ENCODE data around the gene SFT2D1. TPM values are rescaled to one million over a fixed set of nuclear protein-coding genes. Genes with fewer than 3 reads are reported as not detected.

Gene SFT2D1
- total RNA-seq, 1 experiment from 2014 or later, result 65.6 TPM

DNA sequence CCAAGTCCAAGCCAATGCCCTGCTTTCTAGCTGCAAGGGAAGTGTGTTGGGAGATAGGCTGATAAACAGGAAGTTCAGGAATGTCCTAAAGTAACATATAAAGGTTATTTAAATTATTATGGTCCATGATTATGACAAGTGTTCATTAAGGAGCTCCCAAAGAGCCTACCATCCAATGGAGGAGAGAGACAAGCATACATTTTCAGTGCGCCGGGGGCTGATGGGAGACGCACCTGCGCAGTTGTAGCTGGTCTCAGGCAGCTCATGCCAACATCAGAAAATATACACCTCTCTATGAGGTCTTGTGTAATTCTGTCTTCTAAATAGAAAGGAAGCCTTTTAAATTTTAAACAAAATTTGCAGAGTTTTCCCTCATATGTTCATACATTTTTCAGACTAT lies 12.6 kb upstream of the SFT2D1 start:
- Histone ChIP-seq H3K27me3 (ENCODE audit: insufficient read depth, low read length) (peaks cover 9% of the 10 kb centered on the region), H3K4me3 (replicated peaks in 1 of 2; ENCODE audit: low read depth in 1 of 2, low read length in 2 of 2) (no peak overlapping the region), H3K4me2 (ENCODE audit: low read length) (no peak overlapping the region), H3K9ac (ENCODE audit: low read length) (no peak overlapping the region), H3K9me2 (ENCODE audit: insufficient read depth) (no peaks in the 10 kb centered on the region), H3K27ac (ENCODE audit: low read depth, low read length) (no peak overlapping the region), H3K79me2 (ENCODE audit: insufficient read depth, low read length) (no peaks in the 10 kb centered on the region), H4K20me1 (ENCODE audit: insufficient read depth) (no peaks in the 10 kb centered on the region), H3K4me1 (ENCODE audit: control insufficient read depth in 1 of 2, insufficient read depth in 2 of 2, low read length in 2 of 2) (no peaks in the 10 kb centered on the region), H3K36me3 (ENCODE audit: control insufficient read depth in 1 of 2, insufficient read depth in 2 of 2, low read length in 2 of 2) (no peaks in the 10 kb centered on the region), H3K9me3 (ENCODE audit: control insufficient read depth in 1 of 2, insufficient read depth in 1 of 2, low read depth in 1 of 2, low read length in 2 of 2) (no peaks in the 10 kb centered on the region), H2AFZ (ENCODE audit: low read depth, low read length, poor library complexity, severe bottlenecking) (no peak overlapping the region)
- DNase-seq (ENCODE audit: low read depth, low spot score), result no peak
- ChIA-PET POLR2A (no interaction called here), CTCF (interaction anchor here (0.8 kb wide), 1 partner anchor 27 kb away, joined by 3 read pairs; no protein-coding TSS in a partner anchor), RAD21 (ENCODE audit: low non-redundant PET in 1 of 2, low total read pairs in 2 of 2, uncharacterized antibody in 2 of 2, unreplicated experiment in 2 of 2) (no interaction called here)
- BruUV-seq (replicated peaks), result no TSS peak
- TF ChIP-seq SIN3A (IDR thresholded peaks at IDR 0.05; ENCODE audit: low read depth), result no peak
- TF ChIP-seq, protein P1, sequence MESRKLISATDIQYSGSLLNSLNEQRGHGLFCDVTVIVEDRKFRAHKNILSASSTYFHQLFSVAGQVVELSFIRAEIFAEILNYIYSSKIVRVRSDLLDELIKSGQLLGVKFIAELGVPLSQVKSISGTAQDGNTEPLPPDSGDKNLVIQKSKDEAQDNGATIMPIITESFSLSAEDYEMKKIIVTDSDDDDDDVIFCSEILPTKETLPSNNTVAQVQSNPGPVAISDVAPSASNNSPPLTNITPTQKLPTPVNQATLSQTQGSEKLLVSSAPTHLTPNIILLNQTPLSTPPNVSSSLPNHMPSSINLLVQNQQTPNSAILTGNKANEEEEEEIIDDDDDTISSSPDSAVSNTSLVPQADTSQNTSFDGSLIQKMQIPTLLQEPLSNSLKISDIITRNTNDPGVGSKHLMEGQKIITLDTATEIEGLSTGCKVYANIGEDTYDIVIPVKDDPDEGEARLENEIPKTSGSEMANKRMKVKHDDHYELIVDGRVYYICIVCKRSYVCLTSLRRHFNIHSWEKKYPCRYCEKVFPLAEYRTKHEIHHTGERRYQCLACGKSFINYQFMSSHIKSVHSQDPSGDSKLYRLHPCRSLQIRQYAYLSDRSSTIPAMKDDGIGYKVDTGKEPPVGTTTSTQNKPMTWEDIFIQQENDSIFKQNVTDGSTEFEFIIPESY (IDR thresholded peaks at IDR 0.05; ENCODE audit: extremely low read depth, insufficient replicate concordance, low read length), result no peak
- no peak for TF ChIP-seq ATF3 (IDR thresholded peaks at IDR 0.05)
- TF ChIP-seq, protein P2, sequence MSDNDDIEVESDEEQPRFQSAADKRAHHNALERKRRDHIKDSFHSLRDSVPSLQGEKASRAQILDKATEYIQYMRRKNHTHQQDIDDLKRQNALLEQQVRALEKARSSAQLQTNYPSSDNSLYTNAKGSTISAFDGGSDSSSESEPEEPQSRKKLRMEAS (IDR thresholded peaks at IDR 0.05), result no peak
- TF ChIP-seq SRF (IDR thresholded peaks at IDR 0.05; ENCODE audit: low read depth), result no peak
- TF ChIP-seq EZH2phosphoT487 (IDR thresholded peaks at IDR 0.05; ENCODE audit: borderline replicate concordance), result no peak
- no peak for TF ChIP-seq SP1 (IDR thresholded peaks at IDR 0.05; ENCODE audit: low read depth)
- no peak for TF ChIP-seq ZFX (IDR thresholded peaks at IDR 0.05)
- TF ChIP-seq, protein P3, sequence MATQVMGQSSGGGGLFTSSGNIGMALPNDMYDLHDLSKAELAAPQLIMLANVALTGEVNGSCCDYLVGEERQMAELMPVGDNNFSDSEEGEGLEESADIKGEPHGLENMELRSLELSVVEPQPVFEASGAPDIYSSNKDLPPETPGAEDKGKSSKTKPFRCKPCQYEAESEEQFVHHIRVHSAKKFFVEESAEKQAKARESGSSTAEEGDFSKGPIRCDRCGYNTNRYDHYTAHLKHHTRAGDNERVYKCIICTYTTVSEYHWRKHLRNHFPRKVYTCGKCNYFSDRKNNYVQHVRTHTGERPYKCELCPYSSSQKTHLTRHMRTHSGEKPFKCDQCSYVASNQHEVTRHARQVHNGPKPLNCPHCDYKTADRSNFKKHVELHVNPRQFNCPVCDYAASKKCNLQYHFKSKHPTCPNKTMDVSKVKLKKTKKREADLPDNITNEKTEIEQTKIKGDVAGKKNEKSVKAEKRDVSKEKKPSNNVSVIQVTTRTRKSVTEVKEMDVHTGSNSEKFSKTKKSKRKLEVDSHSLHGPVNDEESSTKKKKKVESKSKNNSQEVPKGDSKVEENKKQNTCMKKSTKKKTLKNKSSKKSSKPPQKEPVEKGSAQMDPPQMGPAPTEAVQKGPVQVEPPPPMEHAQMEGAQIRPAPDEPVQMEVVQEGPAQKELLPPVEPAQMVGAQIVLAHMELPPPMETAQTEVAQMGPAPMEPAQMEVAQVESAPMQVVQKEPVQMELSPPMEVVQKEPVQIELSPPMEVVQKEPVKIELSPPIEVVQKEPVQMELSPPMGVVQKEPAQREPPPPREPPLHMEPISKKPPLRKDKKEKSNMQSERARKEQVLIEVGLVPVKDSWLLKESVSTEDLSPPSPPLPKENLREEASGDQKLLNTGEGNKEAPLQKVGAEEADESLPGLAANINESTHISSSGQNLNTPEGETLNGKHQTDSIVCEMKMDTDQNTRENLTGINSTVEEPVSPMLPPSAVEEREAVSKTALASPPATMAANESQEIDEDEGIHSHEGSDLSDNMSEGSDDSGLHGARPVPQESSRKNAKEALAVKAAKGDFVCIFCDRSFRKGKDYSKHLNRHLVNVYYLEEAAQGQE (IDR thresholded peaks at IDR 0.05; ENCODE audit: low read depth), result no peak
- TF ChIP-seq RAD21 (IDR thresholded peaks at IDR 0.05; ENCODE audit: low read depth), result no peak
- no peak for TF ChIP-seq CTCF (IDR thresholded peaks at IDR 0.05 in 2 of 3, conservative IDR thresholded peaks at IDR 0.05 in 1 of 3; ENCODE audit: borderline replicate concordance in 1 of 3, insufficient read depth in 1 of 3, low read depth in 2 of 3, low read length in 2 of 3)
- no peak for ATAC-seq
- intact Hi-C loops (cut with micrococcal nuclease), result no loop called here

All from HCT116 (cell line).